Measurements from ENCODE around the gene HTT.

DNA sequence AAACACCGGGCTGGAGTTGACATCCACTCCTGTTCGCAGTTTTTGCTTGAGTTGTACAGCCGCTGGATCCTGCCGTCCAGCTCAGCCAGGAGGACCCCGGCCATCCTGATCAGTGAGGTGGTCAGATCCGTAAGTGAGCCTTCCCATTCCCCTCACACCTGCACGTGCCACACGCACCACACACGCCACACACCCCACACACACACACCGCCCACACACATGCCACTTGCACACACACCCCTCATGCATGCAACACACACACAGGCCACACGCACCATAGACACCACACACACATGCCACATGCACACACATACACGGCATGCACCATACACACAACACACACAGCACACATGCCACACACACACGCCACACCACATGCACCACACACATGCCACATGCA lies 154.4 kb downstream of the HTT start:
- TF ChIP-seq, protein P1, sequence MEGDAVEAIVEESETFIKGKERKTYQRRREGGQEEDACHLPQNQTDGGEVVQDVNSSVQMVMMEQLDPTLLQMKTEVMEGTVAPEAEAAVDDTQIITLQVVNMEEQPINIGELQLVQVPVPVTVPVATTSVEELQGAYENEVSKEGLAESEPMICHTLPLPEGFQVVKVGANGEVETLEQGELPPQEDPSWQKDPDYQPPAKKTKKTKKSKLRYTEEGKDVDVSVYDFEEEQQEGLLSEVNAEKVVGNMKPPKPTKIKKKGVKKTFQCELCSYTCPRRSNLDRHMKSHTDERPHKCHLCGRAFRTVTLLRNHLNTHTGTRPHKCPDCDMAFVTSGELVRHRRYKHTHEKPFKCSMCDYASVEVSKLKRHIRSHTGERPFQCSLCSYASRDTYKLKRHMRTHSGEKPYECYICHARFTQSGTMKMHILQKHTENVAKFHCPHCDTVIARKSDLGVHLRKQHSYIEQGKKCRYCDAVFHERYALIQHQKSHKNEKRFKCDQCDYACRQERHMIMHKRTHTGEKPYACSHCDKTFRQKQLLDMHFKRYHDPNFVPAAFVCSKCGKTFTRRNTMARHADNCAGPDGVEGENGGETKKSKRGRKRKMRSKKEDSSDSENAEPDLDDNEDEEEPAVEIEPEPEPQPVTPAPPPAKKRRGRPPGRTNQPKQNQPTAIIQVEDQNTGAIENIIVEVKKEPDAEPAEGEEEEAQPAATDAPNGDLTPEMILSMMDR (IDR thresholded peaks at IDR 0.05) = no peak
- TF ChIP-seq NR3C1 (IDR thresholded peaks at IDR 0.05) = no peak
- TF ChIP-seq CEBPB (IDR thresholded peaks at IDR 0.05) = no peak
- TF ChIP-seq ESRRA (IDR thresholded peaks at IDR 0.05; ENCODE audit: borderline replicate concordance, low read length) = no peak
- TF ChIP-seq, protein P2, sequence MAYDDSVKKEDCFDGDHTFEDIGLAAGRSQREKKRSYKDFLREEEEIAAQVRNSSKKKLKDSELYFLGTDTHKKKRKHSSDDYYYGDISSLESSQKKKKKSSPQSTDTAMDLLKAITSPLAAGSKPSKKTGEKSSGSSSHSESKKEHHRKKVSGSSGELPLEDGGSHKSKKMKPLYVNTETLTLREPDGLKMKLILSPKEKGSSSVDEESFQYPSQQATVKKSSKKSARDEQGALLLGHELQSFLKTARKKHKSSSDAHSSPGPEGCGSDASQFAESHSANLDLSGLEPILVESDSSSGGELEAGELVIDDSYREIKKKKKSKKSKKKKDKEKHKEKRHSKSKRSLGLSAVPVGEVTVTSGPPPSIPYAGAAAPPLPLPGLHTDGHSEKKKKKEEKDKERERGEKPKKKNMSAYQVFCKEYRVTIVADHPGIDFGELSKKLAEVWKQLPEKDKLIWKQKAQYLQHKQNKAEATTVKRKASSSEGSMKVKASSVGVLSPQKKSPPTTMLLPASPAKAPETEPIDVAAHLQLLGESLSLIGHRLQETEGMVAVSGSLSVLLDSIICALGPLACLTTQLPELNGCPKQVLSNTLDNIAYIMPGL (CRISPR knock-in tag; IDR thresholded peaks at IDR 0.05; ENCODE audit: borderline replicate concordance) = no peak
- TF ChIP-seq CHD2 (IDR thresholded peaks at IDR 0.05; ENCODE audit: low read length, partially characterized antibody) = no peak
- TF ChIP-seq KDM1A (IDR thresholded peaks at IDR 0.05; ENCODE audit: low read depth) = no peak
- TF ChIP-seq, protein P3, sequence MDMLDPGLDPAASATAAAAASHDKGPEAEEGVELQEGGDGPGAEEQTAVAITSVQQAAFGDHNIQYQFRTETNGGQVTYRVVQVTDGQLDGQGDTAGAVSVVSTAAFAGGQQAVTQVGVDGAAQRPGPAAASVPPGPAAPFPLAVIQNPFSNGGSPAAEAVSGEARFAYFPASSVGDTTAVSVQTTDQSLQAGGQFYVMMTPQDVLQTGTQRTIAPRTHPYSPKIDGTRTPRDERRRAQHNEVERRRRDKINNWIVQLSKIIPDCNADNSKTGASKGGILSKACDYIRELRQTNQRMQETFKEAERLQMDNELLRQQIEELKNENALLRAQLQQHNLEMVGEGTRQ (IDR thresholded peaks at IDR 0.05) = no peak
- no peak for TF ChIP-seq RAD21 (conservative IDR thresholded peaks at IDR 0.05 in 1 of 2, IDR thresholded peaks at IDR 0.05 in 1 of 2)
